ENCODE data around the gene HPDL.

DNA sequence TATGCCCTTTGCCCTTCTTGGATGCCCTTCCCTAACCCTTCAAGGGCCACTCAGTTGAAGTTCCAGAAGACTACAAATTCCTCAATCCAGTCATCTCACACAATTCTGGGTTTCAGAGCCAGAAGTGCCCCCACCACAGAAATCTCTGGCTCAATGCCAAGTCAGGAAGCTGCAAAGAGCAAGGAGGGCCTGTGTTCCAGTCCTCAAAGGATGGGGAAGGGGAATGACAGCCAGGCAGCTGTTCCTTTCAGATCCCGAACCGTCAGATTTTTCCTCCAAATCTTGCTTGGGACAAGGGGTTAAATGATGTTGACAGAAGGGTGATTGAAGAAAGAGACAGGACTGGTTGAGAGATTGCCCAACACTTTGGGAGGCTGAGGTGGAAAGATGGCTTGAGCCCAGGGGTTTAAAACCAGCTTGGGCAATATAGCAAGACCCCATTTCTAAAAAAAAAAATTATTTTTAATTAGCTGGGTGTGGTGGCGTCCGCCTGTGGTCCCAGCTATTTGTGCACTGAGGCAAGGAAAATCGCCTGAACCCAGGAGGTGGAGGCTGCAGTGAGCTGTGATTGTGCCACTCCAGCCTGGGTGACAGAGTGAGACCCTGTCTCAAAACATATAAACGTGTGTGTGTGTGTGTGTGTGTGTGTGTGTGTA lies 716 bp upstream of the HPDL start:
- TF ChIP-seq, protein P1, sequence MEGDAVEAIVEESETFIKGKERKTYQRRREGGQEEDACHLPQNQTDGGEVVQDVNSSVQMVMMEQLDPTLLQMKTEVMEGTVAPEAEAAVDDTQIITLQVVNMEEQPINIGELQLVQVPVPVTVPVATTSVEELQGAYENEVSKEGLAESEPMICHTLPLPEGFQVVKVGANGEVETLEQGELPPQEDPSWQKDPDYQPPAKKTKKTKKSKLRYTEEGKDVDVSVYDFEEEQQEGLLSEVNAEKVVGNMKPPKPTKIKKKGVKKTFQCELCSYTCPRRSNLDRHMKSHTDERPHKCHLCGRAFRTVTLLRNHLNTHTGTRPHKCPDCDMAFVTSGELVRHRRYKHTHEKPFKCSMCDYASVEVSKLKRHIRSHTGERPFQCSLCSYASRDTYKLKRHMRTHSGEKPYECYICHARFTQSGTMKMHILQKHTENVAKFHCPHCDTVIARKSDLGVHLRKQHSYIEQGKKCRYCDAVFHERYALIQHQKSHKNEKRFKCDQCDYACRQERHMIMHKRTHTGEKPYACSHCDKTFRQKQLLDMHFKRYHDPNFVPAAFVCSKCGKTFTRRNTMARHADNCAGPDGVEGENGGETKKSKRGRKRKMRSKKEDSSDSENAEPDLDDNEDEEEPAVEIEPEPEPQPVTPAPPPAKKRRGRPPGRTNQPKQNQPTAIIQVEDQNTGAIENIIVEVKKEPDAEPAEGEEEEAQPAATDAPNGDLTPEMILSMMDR (IDR thresholded peaks at IDR 0.05): no peak
- TF ChIP-seq POLR2A (IDR thresholded peaks at IDR 0.05): no peak
- peak in 1 of 2 donors; percentile 20 for TF ChIP-seq EP300 (IDR thresholded peaks at IDR 0.05)
